Measurements from ENCODE around the gene C6orf52.
"Not testable (repeated sequence)": the region's sequence is repeated elsewhere in the genome, so short reads cannot be mapped to it uniquely, and the experiment has no call there.

Gene C6orf52

GRCh38 chr6:10694302-10695085 is at the start of gene C6orf52, which contains the start of gene PAK1IP1:
Gene C6orf52, minus strand, starts transcription at chr6:10694616. Its CDS starts 7,066 bp downstream, at chr6:10687550.
Gene PAK1IP1, plus strand, starts transcription at chr6:10694972. Its CDS starts 14 bp downstream, at chr6:10694986.
- DNase-seq (ENCODE audit: low read depth) = peak; percentile 83

- DNase-seq (ENCODE audit: low read depth) = no peak
Observed at GRCh38 chr6:10743515-10743914, 49.1 kb upstream of the C6orf52 start.

GRCh38 chr6:10742251-10742650 is 47.8 kb upstream of the C6orf52 start:
- no peak for DNase-seq (ENCODE audit: low read depth)

GRCh38 chr6:10741643-10742042 is 47.2 kb upstream of the C6orf52 start:
- DNase-seq (ENCODE audit: low read depth) = not testable (repeated sequence)

GRCh38 chr6:10740061-10740460 is 45.6 kb upstream of the C6orf52 start:
- DNase-seq (ENCODE audit: low read depth) = no peak

- no peak for DNase-seq (ENCODE audit: low read depth)
Observed at GRCh38 chr6:10736731-10737130, 42.3 kb upstream of the C6orf52 start.

- DNase-seq (ENCODE audit: low read depth) = no peak
Observed at GRCh38 chr6:10733863-10734262, 39.4 kb upstream of the C6orf52 start.

- no peak for DNase-seq (ENCODE audit: low read depth)
Observed at GRCh38 chr6:10733151-10733715, 38.8 kb upstream of the C6orf52 start.

- DNase-seq (ENCODE audit: low read depth) = no peak
Observed at GRCh38 chr6:10730254-10730653, 35.8 kb upstream of the C6orf52 start.

- DNase-seq (ENCODE audit: low read depth) = no peak
Observed at GRCh38 chr6:10725716-10726115, 31.3 kb upstream of the C6orf52 start.

GRCh38 chr6:10725044-10725443 is 30.6 kb upstream of the C6orf52 start:
- DNase-seq (ENCODE audit: low read depth) = no peak

- DNase-seq (ENCODE audit: low read depth) = no peak
Observed at GRCh38 chr6:10723567-10723881, 29.1 kb upstream of the C6orf52 start.

GRCh38 chr6:10722820-10723566 is 28.6 kb upstream of the C6orf52 start, which contains the start of gene TMEM14C:
Gene TMEM14C, plus strand, starts transcription at chr6:10723070. Its CDS starts 1,544 bp downstream, at chr6:10724614.
- peak; percentile 67 for DNase-seq (ENCODE audit: low read depth)

GRCh38 chr6:10722570-10722819 is 28.1 kb upstream of the C6orf52 start:
- no peak for DNase-seq (ENCODE audit: low read depth)

- no peak for DNase-seq (ENCODE audit: low read depth)
Observed at GRCh38 chr6:10721850-10722569, 27.6 kb upstream of the C6orf52 start.

- DNase-seq (ENCODE audit: low read depth) = not testable (repeated sequence)
Observed at GRCh38 chr6:10720960-10721849, 26.8 kb upstream of the C6orf52 start.

GRCh38 chr6:10720265-10720959 is 26.0 kb upstream of the C6orf52 start:
- no peak for DNase-seq (ENCODE audit: low read depth)

GRCh38 chr6:10719964-10720264 is 25.5 kb upstream of the C6orf52 start:
- DNase-seq (ENCODE audit: low read depth) = no peak

- no peak for DNase-seq (ENCODE audit: low read depth)
Observed at GRCh38 chr6:10719296-10719963, 25.0 kb upstream of the C6orf52 start.

GRCh38 chr6:10713962-10714361 is 19.5 kb upstream of the C6orf52 start:
- no peak for DNase-seq (ENCODE audit: low read depth)
